SK-N-SH (cell line): ENCODE measurements around the gene ZNF648.

Experiments
- CHD2 ChIP-seq: fragments of 150-350 bp; IDR thresholded peaks from 2 replicates; pipeline ENCODE4 v1.6.1; 2018; ENCODE audit warnings: low read length; ENCODE audit not compliant: partially characterized antibody
- CTCF ChIP-seq: fragments of 200-600 bp; sonication (generic); IDR thresholded peaks from 2 replicates; pipeline ENCODE4 v1.6.1; 2017; ENCODE audit warnings: antibody characterized with exemption, mild to moderate bottlenecking, moderate library complexity
- EP300 ChIP-seq, 2 experiments: IDR thresholded peaks; 2 replicates each; pipeline versions ENCODE4 v1.4.0 to v1.6.1; 2012; ENCODE audit warnings: borderline replicate concordance in 1 of 2, low read depth in 1 of 2, low read length in 1 of 2
- EZH2phosphoT487 ChIP-seq: fragments of 200-600 bp; sonication (generic); IDR thresholded peaks from 2 replicates; pipeline ENCODE4 v1.6.1; 2017; ENCODE audit warnings: low read depth, mixed run types, mild to moderate bottlenecking, antibody characterized with exemption, moderate library complexity, borderline replicate concordance
- JUND ChIP-seq: IDR thresholded peaks from 2 replicates; pipeline ENCODE4 v1.4.0; 2012
- MXI1 ChIP-seq: IDR thresholded peaks from 2 replicates; pipeline ENCODE4 v1.6.1; 2012; ENCODE audit warnings: mild to moderate bottlenecking, low read depth, low read length, improper control_type of control experiment
- RAD21 ChIP-seq: IDR thresholded peaks from 2 replicates; pipeline ENCODE4 v1.6.1; 2012; ENCODE audit warnings: mild to moderate bottlenecking, low read length
- REST ChIP-seq: IDR thresholded peaks from 2 replicates; pipeline ENCODE4 v1.6.1; 2012; ENCODE audit warnings: mild to moderate bottlenecking, low read depth, low read length, moderate library complexity
- TAF1 ChIP-seq: IDR thresholded peaks from 2 replicates; pipeline ENCODE4 v1.6.1; 2012; ENCODE audit warnings: low read depth, mild to moderate bottlenecking, low read length, moderate library complexity, borderline replicate concordance
- USF1 ChIP-seq: IDR thresholded peaks from 2 replicates; pipeline ENCODE4 v1.4.0; 2012; ENCODE audit warnings: low read depth, borderline replicate concordance
- ZBTB33 ChIP-seq: IDR thresholded peaks from 2 replicates; pipeline ENCODE4 v1.4.0; 2012; ENCODE audit warnings: low read depth, borderline replicate concordance
- TF ChIP-seq, protein P1 (sequence below): IDR thresholded peaks from 2 replicates; pipeline ENCODE4 v1.4.0; 2012; ENCODE audit warnings: low read depth

- TF ChIP-seq CHD2 (no peak), CTCF (no peak), EZH2phosphoT487 (no peak), USF1 (no peak), RAD21 (no peak), TAF1 (no peak), EP300 (IDR thresholded peaks at IDR 0.05; ENCODE audit: borderline replicate concordance in 1 of 2, low read depth in 1 of 2, low read length in 1 of 2) (no peak), REST (no peak), ZBTB33 (no peak), JUND (no peak), MXI1 (no peak)
- TF ChIP-seq, protein P1, sequence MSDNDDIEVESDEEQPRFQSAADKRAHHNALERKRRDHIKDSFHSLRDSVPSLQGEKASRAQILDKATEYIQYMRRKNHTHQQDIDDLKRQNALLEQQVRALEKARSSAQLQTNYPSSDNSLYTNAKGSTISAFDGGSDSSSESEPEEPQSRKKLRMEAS = no peak
These were observed 49.1 kb upstream of the ZNF648 start for GRCh38 chr1:182110635-182111034.
